SH-SY5Y (cell line): ENCODE results near the gene ATXN7.

Source experiments
- GATA2 ChIP-seq: IDR thresholded peaks from 2 replicates; pipeline ENCODE4 v1.6.1; 2011; ENCODE audit warnings: mild to moderate bottlenecking, low read depth, low read length
- GATA3 ChIP-seq: IDR thresholded peaks from 2 replicates; pipeline ENCODE4 v1.6.1; 2011; ENCODE audit warnings: low read depth, mild to moderate bottlenecking, low read length, moderate library complexity

- no peak for TF ChIP-seq GATA3
- no peak for TF ChIP-seq GATA2
These were observed 59.0 kb downstream of the ATXN7 start for GRCh38 chr3:63922491-63923199.
